SK-N-MC (cell line): ENCODE data around the gene COX7A2.

Experiments
- EZH2 ChIP-seq: fragments of 200-600 bp; sonication (generic); IDR thresholded peaks from one replicate; pipeline ENCODE4 v1.6.1; 2017; ENCODE audit warnings: antibody characterized with exemption
- FOXP2 ChIP-seq: optimal IDR thresholded peaks from 2 replicates; pipeline ENCODE3; 2011; ENCODE audit warnings: mild to moderate bottlenecking, moderate library complexity; ENCODE audit not compliant: insufficient read depth; ENCODE audit errors: extremely low read length, control extremely low read depth
- POLR2AphosphoS5 ChIP-seq: IDR thresholded peaks from 2 replicates; pipeline ENCODE4 v1.6.1; 2012; ENCODE audit warnings: mild to moderate bottlenecking, low read depth, low read length, borderline replicate concordance

DNA sequence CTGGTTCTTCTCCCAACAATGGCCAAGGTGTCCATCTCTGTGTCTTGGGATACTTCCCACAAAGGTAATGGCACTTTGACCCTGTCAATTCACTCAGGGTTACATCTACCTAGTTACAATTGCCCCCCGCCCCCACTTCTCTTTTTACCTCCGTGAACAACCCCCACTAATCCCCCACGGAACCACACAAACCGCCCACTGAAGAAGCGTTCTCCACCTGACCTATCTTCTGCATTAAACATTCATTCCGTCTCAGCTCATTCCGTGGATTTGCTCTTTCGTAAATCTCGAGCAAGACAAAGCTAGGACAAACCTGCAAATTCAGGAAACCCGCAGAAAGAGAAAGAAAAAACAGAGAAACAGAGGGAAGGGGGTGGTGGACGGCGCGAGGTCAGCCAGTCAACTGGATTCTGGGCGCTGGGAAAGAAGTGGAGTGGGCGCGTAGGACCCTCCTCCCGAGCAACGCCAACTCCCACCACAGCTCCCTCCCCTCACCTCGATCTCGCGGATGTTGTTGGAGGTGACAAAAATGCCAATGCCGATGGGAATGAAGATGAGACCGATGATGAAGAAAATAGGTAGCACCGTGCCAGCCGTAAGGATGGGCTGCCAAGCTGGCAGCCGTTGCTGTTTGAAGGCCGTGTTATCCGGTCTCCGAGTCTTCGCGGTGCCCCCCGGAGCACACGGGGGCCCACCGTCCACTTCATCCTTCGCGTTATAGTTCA is 40.5 kb upstream of the COX7A2 start:
- TF ChIP-seq FOXP2: no peak
- no peak for TF ChIP-seq POLR2AphosphoS5
- TF ChIP-seq EZH2: no peak
